PC-3 (cell line): ENCODE measurements around the gene MOB1A.

Source experiments
- EZH2 ChIP-seq: fragments of 300-600 bp; sonication (generic); IDR thresholded peaks from one replicate; pipeline ENCODE4 v1.6.1; 2017; ENCODE audit warnings: antibody characterized with exemption, mild to moderate bottlenecking, low read length; ENCODE audit not compliant: unreplicated experiment
- EZH2phosphoT487 ChIP-seq: fragments of 300-600 bp; sonication (generic); IDR thresholded peaks from 2 replicates; pipeline ENCODE4 v1.6.1; 2018; ENCODE audit warnings: mild to moderate bottlenecking, antibody characterized with exemption, low read length, borderline replicate concordance
- TF ChIP-seq, protein P1 (sequence below): fragments of 300-600 bp; sonication (generic); conservative IDR thresholded peaks from 2 replicates; pipeline ENCODE4 v1.5.1; 2017; ENCODE audit warnings: antibody characterized with exemption, low read depth, mild to moderate bottlenecking, low read length

DNA sequence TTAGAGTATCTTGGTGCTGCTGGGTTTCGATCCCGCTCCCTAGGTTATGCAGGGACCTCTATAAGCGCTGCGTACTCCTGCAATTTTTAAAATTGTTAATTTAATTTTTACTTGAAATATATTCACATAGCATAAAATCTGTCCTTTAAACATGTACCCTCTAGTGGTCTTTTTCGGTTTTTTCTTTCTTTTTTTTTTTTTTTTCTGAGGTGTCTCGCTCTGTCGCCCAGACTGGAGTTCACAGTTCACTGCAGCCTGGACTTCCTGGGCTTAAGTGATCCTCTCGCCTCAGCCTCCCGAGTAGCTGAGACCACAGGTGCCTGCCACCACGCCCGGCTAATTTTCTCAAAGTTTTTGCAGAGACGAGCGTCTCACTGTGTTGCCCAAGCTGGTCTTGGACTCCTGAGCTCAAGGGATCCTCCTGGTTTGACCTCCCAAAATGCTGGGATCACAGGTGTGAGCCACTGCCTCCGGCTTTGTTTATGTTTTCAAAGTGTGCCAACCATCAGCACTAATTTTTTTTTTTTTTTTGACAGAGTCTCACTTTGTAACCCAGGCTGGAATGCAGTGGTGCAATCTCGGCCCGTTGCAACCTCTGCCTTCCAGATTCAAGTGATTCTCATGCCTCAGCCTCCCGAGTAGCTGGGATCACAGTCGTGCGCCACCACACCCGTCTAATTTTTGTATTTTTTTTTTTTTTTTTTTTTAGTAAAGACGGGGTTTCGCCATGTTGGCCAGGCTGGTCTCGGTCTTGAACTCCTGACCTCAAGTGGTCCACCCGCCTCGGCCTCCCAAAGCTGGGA lies 585 bp upstream of the MOB1A start:
- TF ChIP-seq EZH2 = no peak
- TF ChIP-seq, protein P1, sequence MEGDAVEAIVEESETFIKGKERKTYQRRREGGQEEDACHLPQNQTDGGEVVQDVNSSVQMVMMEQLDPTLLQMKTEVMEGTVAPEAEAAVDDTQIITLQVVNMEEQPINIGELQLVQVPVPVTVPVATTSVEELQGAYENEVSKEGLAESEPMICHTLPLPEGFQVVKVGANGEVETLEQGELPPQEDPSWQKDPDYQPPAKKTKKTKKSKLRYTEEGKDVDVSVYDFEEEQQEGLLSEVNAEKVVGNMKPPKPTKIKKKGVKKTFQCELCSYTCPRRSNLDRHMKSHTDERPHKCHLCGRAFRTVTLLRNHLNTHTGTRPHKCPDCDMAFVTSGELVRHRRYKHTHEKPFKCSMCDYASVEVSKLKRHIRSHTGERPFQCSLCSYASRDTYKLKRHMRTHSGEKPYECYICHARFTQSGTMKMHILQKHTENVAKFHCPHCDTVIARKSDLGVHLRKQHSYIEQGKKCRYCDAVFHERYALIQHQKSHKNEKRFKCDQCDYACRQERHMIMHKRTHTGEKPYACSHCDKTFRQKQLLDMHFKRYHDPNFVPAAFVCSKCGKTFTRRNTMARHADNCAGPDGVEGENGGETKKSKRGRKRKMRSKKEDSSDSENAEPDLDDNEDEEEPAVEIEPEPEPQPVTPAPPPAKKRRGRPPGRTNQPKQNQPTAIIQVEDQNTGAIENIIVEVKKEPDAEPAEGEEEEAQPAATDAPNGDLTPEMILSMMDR = peak; percentile 36; the same call in 1 of the 2 replicates
- no peak for TF ChIP-seq EZH2phosphoT487
